Measurements from ENCODE around the gene SLC19A3.
"Not testable (repeated sequence)": the region's sequence is repeated elsewhere in the genome, so short reads cannot be mapped to it uniquely, and the experiment has no call there.

SLC19A3 gene

DNA sequence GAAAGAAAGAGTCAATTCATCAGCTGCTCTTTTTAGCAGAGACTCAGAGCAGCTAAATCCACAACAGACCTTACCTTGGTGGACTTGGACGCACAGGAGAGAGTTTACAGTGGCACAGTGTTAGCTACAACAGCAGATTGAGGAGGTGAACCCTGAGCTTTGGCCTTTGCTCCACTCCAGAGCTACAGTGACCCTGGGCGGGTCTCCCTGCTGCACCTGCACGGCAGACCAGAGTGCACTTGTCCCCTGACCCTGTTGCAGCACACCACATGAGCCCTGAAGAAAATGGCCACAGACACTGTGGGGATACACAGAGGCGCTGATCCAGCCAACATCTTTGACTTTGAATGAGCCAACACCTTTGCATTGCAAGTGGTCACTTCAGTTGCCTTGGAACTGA is 11.0 kb downstream of the SLC19A3 start:
- no peak overlapping the region for H3K4me3 ChIP-seq
- no peak overlapping the region for H3K27ac ChIP-seq

DNA sequence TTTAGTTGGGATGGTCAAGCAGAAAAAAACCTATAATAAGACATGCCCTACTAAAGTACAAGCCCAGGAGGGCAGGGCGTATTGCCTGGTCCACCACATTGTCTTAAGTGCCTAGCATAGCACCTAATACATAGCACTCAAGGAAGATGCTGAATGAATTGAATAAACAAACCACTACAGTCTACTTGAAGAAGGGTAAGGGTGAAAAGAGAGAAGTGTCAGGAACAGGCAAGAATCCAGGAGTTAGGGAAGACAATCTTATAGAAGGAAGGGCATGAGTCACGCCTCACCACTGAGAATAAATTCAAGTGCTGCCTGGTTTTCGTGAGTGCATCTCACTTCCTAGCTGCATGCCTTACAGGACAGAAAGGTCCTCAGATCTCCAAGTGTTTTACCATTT is 13.9 kb downstream of the SLC19A3 start:
- H3K4me3 ChIP-seq: no peak overlapping the region
- H3K27ac ChIP-seq: no peak overlapping the region

DNA sequence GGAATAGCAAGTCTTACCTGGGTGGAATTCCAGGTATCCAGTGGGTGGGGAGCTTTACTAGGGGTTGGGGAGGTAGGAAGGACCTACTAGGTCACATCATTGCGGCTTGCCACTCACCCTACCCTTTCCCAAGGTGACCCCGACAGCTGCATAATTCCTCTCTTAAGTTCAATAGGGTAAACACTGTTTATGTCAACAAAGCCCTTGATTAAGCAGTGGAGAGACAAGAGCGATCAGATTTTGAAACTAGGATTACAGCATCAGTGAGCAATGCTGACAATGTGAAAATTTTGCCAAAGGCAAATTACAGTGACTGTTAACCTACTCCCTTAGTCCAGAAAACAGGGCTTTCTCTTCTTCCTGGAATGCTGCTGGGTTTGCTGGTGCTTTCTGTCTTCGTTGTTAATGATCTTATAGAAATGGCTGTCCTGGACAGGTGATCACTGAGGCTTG is 14.5 kb downstream of the SLC19A3 start:
- H3K4me3 ChIP-seq: no peak overlapping the region

DNA sequence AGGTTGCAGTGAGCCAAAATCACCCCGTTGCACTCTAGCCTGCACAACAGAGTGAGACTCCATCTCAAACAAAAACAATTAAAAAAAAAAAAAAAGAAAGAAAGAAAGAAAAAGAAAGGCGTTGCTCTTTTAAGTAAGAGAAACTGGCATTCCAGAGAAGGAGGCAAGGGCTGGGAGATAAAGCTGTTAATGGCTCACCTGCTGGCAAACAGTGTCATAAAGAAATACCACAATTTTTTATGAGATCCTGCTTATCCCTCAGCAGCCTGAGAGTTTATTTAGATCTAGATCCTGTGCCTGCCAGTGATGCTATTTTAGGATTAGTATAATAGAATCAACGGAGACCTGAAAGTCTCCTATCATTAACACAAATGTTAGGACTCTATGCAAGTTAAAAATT is 16.3 kb downstream of the SLC19A3 start:
- no peak overlapping the region for H3K27ac ChIP-seq

More for the DNA sequence above, 14.5 kb downstream of the SLC19A3 start:
- H3K27ac ChIP-seq: no peak overlapping the region

DNA sequence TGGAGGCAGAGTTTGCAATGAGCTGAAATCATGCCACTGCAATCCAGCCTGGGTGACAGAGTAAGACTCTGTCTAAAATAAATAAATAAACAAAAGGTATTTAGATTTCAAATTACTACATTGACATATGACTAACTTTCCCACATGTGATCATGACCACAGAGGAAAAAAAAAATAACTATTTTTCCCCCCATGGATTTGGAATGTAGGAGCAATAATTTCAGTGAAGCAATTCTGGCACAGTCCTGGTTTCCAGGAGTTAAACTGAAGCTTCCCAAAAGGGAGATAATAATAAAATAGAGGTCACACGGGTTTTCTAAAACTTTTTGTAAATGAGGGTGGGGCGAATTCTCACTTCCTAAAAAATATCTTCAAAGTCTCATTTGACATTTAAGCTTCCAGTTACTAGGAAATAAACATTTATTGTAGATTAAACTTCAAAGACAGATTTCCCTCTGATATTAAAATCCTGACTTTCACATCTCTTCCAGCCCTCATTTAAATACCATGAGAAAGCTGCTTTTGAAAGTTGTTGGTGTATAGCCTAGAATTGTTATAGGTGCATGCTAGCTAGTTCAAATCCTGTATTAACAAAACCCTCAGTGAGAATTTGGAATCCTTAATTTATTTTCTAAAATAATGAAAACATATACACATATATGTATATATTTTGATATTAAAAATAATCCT is 20.7 kb downstream of the SLC19A3 start:
- Histone ChIP-seq H3K27ac (no peak overlapping the region), H3K4me3 (no peak overlapping the region)

More for the DNA sequence above, 16.3 kb downstream of the SLC19A3 start:
- H3K4me3 ChIP-seq: no peak overlapping the region

DNA sequence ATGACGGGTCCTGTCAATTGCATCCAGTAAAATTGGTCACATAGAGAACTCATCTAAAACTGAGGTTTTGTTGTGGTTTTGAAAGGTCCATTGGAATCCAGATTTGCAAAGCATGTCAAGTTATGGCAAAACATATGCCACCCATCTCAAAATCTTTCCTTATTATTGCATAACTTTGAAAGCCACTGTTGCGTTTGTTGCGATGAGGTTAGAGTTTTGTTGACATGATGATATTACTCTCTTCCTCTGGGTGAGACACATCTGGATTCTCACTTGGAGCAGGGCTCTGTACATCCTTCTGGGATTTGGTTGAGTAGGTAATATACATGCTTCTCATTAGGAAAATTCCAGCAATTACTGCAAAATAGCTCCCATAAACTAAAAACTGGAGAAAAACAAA is 30.6 kb downstream of the SLC19A3 start:
- no peak overlapping the region for H3K27ac ChIP-seq

DNA sequence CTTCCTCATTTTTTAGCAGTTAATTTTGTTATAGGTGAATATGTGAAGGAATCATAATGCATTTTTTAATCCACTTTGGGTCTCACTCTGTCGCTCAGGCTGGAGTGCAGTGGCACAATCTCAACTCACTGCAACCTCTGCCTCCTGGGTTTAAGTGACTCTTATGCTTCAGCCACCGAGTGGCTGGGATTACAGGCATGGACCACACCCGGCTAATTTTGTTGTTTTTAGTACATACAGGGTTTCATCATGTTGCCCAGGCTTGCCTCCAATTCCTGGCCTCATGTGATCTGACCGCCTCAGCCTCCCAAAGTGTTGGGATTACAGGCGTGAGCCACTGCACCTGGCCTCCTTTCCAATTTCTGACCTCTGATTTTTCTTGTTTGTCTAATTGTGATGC is 33.6 kb downstream of the SLC19A3 start:
- Histone ChIP-seq H3K27ac (no peak overlapping the region), H3K4me3 (no peak overlapping the region)

More for the DNA sequence above, 30.6 kb downstream of the SLC19A3 start:
- H3K4me3 ChIP-seq: no peak overlapping the region

DNA sequence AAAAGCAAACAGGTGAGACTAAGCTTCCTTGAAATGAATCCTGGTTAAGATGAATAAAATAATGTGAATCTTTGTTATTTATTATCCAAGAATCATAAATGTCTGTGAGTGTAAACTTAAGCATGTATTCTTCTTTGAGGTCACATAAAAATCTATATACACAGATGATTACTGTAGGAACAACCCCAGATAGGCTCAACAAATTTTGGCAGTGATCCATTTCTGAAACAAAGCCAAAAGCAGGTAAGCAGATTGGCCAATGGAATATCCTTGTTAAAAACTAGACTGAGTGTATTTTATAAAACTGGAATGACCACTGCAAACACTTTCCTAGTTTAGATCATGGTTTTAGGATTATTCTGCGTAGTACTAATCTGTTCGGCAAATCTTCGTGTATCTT is 39.9 kb downstream of the SLC19A3 start:
- Histone ChIP-seq H3K4me3 (no peak overlapping the region), H3K27ac (no peak overlapping the region)

DNA sequence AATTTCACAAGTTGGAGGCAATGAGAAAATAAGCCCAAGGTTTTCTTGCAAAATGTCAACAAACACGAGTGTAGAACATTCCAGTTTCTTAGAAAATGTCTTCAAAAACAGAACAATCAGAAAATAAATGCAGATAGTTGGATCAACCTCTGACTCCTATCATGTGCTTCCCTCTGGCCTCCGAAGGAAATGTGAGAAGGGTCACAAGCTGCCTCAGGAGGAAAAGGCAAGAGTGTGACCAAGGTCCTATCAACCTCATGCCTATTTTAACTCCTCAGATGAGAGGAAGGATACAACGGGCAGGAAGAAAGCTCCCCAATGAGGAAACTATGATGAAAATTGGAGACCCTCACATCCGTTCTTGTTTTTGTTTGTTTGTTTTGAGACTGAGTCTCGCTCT is 43.3 kb downstream of the SLC19A3 start:
- H3K4me3 ChIP-seq: no peak overlapping the region
- H3K27ac ChIP-seq: no peak overlapping the region

DNA sequence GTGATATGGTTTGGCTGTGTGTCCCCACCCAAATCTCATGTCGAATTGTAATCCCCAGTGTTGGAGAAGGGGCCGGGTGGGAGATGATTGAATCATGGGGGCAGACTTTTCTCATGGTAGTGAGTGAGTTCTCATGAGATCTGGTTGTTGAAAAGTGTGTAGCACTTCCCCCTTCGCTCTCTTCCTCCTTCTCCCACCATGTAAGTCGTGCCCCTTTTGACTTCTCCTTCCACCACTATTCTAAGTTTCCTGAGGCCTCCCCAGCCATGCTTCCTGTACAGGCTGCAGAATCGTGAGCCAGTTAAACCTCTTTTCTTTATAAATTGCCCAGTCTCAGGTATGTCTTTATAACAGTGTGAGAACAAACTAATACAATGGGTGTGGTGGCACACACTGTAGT is 44.2 kb downstream of the SLC19A3 start:
- not testable (repeated sequence) for H3K4me3 ChIP-seq, H3K27ac ChIP-seq

DNA sequence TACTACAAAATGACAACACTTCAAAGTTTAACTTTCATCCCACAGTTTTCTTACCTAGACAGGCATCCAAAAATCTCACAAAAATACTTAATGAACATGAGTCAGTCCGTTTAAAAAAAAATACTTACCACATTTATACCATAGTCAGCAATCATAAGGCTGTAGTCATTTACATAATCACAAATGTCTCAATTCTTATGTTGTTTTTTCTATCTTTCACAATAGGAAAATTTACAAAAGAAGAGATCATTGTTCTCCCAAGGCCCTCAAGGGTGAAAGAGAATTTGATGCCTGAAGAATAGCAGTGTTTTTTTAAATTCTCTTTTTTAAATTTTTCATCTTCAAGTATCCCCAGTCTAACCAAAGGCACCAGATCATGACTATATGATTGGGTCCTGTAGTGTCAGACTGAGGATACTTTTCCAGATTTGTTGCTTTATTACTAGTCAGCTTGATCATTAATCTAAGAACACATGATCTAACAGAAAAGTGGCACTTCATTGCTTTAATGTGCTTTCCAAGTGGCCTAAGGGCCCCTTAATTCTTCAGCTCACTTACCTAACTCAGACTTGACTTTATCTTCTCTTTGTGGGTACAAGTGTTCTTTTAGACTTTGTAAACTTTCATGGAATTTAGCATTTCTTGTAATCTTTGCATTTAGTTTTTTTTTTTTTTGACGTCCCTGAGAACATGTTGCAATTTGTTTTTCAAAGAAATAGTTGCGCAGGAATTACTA is 46.5 kb downstream of the SLC19A3 start:
- no peak overlapping the region for H3K27ac ChIP-seq

DNA sequence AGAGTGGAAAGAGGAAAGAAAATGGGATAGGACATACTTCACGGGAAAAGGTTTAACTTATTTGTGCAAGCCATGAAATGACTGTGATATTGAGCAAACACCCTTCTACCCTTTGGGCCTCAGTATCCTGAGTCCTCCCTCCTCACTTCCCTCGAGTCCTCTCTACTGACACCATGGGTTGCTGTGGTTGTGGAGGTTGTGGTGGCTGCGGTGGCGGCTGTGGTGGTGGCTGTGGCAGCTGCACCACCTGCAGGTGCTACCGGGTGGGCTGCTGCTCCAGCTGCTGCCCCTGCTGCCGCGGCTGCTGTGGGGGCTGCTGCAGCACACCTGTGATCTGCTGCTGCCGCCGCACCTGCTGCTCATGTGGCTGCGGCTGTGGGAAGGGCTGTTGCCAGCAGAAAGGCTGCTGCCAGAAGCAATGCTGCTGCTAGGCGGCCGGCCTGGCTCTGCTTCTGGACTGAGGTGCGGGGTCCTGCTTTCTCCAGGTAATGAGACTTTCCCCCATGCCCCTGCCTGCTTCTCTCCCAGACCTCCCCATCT is 51.1 kb downstream of the SLC19A3 start, which contains the start of gene SCYGR5:
TSS of gene SCYGR5 (plus strand) at position 174 of the 540 bp plus-strand sequence. CDS start at position 174, 0 bp downstream.
- H3K27ac ChIP-seq: not testable (repeated sequence)

More for the DNA sequence above, 46.5 kb downstream of the SLC19A3 start:
- H3K4me3 ChIP-seq: no peak overlapping the region

DNA sequence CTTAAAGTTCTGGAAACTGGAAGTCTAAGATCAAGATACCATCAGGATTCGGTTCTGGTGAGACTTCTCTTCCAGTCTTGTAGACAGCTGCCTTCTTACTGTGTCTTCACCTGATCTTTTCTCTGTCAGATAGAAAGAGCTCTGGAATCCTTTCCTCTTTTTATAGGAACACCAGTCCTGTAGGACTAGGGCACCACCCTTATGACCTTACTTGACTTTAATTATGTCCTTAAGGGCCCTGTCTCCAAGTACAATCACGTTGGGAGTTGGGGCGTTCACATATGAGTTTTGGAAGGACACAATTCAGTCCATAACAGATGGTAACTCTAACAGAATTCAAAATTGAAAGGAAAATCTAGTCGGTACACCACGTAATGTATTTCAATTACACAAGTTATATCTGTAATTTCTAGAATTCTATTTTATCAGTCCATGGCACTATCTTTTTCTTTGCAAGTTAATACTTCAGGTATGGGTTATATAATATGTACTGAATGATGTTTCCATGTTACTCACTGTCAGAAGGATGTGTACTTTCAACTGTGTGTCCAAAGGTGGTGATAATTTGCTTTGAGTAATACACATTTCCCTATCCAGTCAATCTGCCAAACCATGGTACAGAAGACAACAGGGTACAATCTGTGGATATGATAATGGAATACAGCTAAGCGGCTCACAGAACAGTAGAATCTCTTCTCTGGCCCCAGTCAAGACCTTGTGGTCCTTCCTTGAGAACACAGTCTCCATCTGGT is 52.5 kb downstream of the SLC19A3 start:
- no peak overlapping the region for H3K27ac ChIP-seq
- no peak overlapping the region for H3K4me3 ChIP-seq

More for the DNA sequence above, 51.1 kb downstream of the SLC19A3 start, which contains the start of gene SCYGR5:
- not testable (repeated sequence) for H3K4me3 ChIP-seq

DNA sequence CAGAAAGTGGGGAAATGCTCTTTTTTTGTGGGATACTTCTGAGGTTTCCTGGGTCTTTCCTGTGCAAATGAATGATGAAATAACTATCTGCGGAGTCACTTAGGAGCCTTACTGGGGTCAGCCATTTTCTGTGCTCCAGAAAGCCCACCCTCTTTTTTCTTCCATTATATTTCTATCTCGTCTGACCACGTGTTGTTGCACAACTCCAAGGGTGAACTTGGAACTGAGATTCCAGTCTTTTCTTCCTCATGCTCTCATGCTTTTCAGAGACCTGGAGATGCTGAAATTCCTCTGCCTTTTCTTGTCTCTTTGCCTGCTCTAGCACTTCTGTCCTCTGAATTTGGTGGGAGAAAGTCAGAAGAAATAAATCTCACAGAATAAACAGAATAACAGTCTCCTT is 56.0 kb downstream of the SLC19A3 start:
- Histone ChIP-seq H3K27ac (no peak overlapping the region), H3K4me3 (no peak overlapping the region)

DNA sequence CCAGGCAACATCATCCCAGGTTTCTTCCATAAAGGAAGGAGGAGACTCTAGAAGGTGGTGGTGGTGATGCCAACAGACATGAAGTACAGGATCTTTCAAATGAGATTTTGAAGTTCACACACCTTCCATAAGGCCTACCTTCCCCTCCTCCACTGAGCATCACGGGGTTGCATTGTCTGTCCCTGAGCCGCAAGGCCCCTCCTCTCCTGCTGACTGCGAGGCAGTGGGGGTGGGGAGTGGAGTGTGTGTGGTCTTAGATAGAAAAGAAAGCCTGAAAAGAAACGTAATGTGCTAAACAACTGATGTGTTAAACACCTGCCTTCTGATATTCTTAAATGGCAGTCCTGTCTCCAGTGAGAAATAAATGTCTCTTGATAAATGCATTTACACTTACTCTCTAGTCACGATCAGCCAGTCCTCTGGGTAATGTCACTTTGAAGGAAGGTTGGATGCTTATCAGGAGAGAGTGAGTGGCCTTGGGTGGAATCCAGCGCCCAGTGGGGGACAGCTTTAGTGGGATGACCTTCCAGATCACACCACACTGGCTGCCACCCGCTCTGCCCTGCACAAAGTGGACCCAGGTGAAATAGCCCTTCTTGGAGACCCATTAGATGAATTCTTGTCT is 56.7 kb downstream of the SLC19A3 start:
- Histone ChIP-seq H3K4me3 (no peak overlapping the region), H3K27ac (no peak overlapping the region)

DNA sequence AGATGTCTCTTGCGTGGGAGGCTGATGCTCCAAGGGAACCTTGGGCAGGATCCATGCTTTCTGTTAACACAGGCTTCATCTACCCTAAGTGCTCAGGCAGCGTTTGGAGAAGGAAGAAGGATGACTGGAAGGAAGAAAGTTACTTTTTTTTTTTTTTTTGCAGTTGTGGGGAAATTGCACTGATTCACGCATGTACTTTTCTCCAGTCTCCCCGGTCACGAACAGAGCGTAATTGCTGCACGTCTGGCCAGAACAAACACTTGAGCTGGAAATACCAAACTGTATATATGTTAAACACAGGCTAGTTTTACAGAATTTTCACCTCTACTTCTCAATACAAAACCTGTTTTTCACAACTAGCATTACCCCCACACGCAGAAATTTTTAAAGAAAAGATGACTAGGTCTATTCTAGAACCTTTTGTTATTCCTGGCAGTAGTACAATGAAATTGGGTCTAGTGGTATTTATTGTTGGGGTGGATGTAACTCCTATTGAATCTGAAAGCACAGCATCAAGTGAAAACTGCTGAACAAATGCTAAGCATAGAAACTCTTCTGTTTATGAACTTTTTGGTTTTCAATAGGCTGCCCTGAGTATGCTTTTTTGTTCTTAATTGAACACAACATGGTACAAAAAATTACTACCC is 60.5 kb downstream of the SLC19A3 start:
- H3K4me3 ChIP-seq: no peak overlapping the region
- H3K27ac ChIP-seq: no peak overlapping the region

DNA sequence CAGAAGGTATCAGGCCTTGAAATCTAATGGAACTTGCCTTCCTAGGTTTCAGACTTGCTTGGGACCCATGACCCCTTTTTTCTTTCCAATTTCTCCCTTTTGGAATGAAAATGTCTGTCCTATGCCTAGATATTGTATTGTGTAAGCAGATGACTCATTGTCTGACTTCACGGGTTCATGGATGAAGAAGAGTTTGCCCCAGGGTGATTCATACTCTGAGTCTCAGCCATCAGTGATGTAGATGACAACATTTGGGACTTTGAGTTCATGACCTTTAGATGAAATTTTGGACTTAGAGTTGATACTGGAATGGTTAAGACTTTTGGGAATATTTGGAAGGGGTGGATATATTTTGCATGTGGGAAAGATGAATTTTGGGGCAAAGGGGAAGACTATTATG is 62.4 kb downstream of the SLC19A3 start:
- H3K27ac ChIP-seq: no peak overlapping the region
- H3K4me3 ChIP-seq: no peak overlapping the region

DNA sequence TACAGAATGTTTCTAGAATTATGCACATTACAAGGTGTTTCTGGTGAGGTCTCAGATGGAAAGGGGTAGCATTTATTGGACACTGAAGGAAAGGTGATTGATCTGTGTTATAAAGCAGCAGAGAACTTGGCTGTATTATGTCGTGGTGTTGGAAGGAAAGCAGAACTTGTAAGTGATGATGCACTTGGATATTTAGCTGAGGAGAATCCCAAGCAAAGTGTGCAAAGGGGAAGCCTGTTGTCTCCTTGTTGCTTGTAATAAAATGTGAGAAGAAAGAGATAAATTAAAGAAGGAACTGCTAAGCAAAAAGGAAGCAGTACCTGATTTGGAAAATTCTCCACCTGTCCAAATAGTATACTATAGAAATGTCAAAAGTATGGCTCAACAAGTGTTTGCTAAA is 63.4 kb downstream of the SLC19A3 start:
- H3K27ac ChIP-seq: no peak overlapping the region
- H3K4me3 ChIP-seq: no peak overlapping the region

DNA sequence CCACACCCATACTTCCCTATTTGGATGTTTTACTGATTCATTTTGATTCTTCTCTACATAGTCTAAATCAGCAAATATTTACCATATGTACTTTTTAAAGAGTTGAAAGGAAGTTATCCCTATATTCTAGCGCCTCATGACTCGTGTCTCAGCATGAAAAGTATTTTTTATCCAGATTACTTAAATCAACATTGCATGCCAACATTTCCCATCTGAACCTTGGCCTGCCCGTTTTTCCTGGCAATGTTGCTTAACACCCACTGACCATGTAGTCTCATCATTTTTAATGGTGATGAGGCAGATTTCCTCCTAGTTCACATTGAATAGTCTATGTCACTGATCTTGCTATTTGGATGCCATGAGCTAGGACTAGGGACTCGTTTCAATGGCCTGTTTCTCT is 64.4 kb downstream of the SLC19A3 start:
- Histone ChIP-seq H3K4me3 (no peak overlapping the region), H3K27ac (no peak overlapping the region)
